ENCODE data around the gene KIAA1549.

KIAA1549 gene

GRCh38 chr7:138843632-138844580 is 137.3 kb downstream of the KIAA1549 start:
- ChIA-PET POLR2A (no interaction called here), CTCF (interaction anchor here (0.7 kb wide), 1 partner anchor 105 kb away, joined by 3 read pairs; no protein-coding TSS in a partner anchor)
- Histone ChIP-seq H3K9me3 (ENCODE audit: control insufficient read depth, insufficient read depth, low read depth, low read length) (no peaks in the 10 kb centered on the region), H3K4me1 (ENCODE audit: control insufficient read depth, insufficient read depth, low read length) (no peaks in the 10 kb centered on the region), H3K27ac (ENCODE audit: extremely low read depth, low read depth, low read length) (no peak overlapping the region), H3K4me3 (ENCODE audit: low read depth, low read length) (no peak overlapping the region), H3K36me3 (ENCODE audit: control insufficient read depth in 2 of 2, insufficient read depth in 1 of 2, low read length in 2 of 2) (peaks cover 0 to 9% of the 10 kb centered on the region in 2 experiments; a peak in 1 of 3 replicates)
- TF ChIP-seq GFI1B (tag by site-specific recombination; IDR thresholded peaks at IDR 0.05), result no peak
- TF ChIP-seq ZNF280D (tag by site-specific recombination; IDR thresholded peaks at IDR 0.05), result no peak
- TF ChIP-seq YY2 (tag by site-specific recombination; IDR thresholded peaks at IDR 0.05), result no peak
- no peak for TF ChIP-seq ZFHX2 (tag by site-specific recombination; conservative IDR thresholded peaks at IDR 0.05)
- TF ChIP-seq REPIN1 (tag by site-specific recombination; IDR thresholded peaks at IDR 0.05; ENCODE audit: low read depth), result no peak
- TF ChIP-seq ZNF157 (tag by site-specific recombination; IDR thresholded peaks at IDR 0.05), result no peak

GRCh38 chr7:138842111-138842510 is 139.1 kb downstream of the KIAA1549 start:
- H3K36me3 ChIP-seq (ENCODE audit: control insufficient read depth in 2 of 2, insufficient read depth in 1 of 2, low read length in 2 of 2), result peaks cover 0 to 14% of the 10 kb centered on the region in 2 experiments; a peak in 1 of 3 replicates
- H3K9me3 ChIP-seq (ENCODE audit: control insufficient read depth, insufficient read depth, low read depth, low read length), result no peaks in the 10 kb centered on the region
- peaks cover 3% of the 10 kb centered on the region; the same call in 1 of the 2 replicates for H3K4me1 ChIP-seq (ENCODE audit: control insufficient read depth, insufficient read depth, low read length)
- no peak overlapping the region for H3K27ac ChIP-seq (ENCODE audit: extremely low read depth, low read depth, low read length)
- CTCF ChIA-PET, result no interaction called here
- POLR2A ChIA-PET, result no interaction called here
- H3K4me3 ChIP-seq (ENCODE audit: low read depth, low read length), result no peak overlapping the region
- no peak for TF ChIP-seq ZNF202 (tag by site-specific recombination; IDR thresholded peaks at IDR 0.05; ENCODE audit: borderline replicate concordance)
- TF ChIP-seq ZNF843 (tag by site-specific recombination; IDR thresholded peaks at IDR 0.05), result no peak

GRCh38 chr7:138838166-138838565 is 143.0 kb downstream of the KIAA1549 start:
- ChIA-PET CTCF (interaction anchor here (0.9 kb wide), 1 partner anchor 48 kb away, joined by 3 read pairs; no protein-coding TSS in a partner anchor), POLR2A (no interaction called here)
- Histone ChIP-seq H3K4me1 (ENCODE audit: control insufficient read depth, insufficient read depth, low read length) (peaks cover 3% of the 10 kb centered on the region; the same call in 1 of the 2 replicates), H3K27ac (ENCODE audit: extremely low read depth, low read depth, low read length) (no peak overlapping the region), H3K36me3 (ENCODE audit: control insufficient read depth in 2 of 2, insufficient read depth in 1 of 2, low read length in 2 of 2) (peaks cover 0 to 28% of the 10 kb centered on the region in 2 experiments; a peak in 1 of 3 replicates), H3K4me3 (ENCODE audit: low read depth, low read length) (no peak overlapping the region), H3K9me3 (ENCODE audit: control insufficient read depth, insufficient read depth, low read depth, low read length) (no peaks in the 10 kb centered on the region)
- TF ChIP-seq ZNF148 (tag by site-specific recombination; IDR thresholded peaks at IDR 0.05; ENCODE audit: borderline replicate concordance), result no peak
- no peak for TF ChIP-seq ZNF112 (tag by site-specific recombination; IDR thresholded peaks at IDR 0.05)
- no peak for TF ChIP-seq ZNF169 (tag by site-specific recombination; IDR thresholded peaks at IDR 0.05)
- no peak for TF ChIP-seq TRIM28 (IDR thresholded peaks at IDR 0.05; ENCODE audit: borderline replicate concordance, low read length)
- no peak for TF ChIP-seq ZNF223 (tag by site-specific recombination; IDR thresholded peaks at IDR 0.05)
- no peak for TF ChIP-seq ZSCAN16 (tag by site-specific recombination; IDR thresholded peaks at IDR 0.05)
- no peak for TF ChIP-seq INSM2 (tag by site-specific recombination; IDR thresholded peaks at IDR 0.05)
- TF ChIP-seq ZNF211 (tag by site-specific recombination; IDR thresholded peaks at IDR 0.05; ENCODE audit: low read depth), result no peak
- TF ChIP-seq ZBTB7A (tag by site-specific recombination; IDR thresholded peaks at IDR 0.05; ENCODE audit: low read depth), result no peak
- TF ChIP-seq ZNF19 (tag by site-specific recombination; IDR thresholded peaks at IDR 0.05; ENCODE audit: low read depth), result no peak
- no peak for TF ChIP-seq ZNF155 (tag by site-specific recombination; IDR thresholded peaks at IDR 0.05)
